ENCODE results near the gene KIF13A. TPM values are rescaled to one million over a fixed set of nuclear protein-coding genes. Genes with fewer than 3 reads are reported as not detected.

KIF13A gene
- total and polyA plus RNA-seq, 12 donors = 17.4 to 91.6 (median 52.3) TPM

- Histone ChIP-seq H3K27ac (no peak overlapping the region), H3K4me3 (no peak overlapping the region), H3K27me3 (no peaks in the 10 kb centered on the region), H3K4me1 (replicated peaks in 1 of 2) (peaks cover 12 to 16% of the 10 kb centered on the region in 2 donors), H3K9me3 (replicated peaks in 1 of 3) (no peaks in the 10 kb centered on the region), H3K36me3 (replicated peaks in 1 of 2) (no peaks in the 10 kb centered on the region)
- no peak for TF ChIP-seq POLR2A (IDR thresholded peaks at IDR 0.05)
- TF ChIP-seq, protein P1, sequence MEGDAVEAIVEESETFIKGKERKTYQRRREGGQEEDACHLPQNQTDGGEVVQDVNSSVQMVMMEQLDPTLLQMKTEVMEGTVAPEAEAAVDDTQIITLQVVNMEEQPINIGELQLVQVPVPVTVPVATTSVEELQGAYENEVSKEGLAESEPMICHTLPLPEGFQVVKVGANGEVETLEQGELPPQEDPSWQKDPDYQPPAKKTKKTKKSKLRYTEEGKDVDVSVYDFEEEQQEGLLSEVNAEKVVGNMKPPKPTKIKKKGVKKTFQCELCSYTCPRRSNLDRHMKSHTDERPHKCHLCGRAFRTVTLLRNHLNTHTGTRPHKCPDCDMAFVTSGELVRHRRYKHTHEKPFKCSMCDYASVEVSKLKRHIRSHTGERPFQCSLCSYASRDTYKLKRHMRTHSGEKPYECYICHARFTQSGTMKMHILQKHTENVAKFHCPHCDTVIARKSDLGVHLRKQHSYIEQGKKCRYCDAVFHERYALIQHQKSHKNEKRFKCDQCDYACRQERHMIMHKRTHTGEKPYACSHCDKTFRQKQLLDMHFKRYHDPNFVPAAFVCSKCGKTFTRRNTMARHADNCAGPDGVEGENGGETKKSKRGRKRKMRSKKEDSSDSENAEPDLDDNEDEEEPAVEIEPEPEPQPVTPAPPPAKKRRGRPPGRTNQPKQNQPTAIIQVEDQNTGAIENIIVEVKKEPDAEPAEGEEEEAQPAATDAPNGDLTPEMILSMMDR (IDR thresholded peaks at IDR 0.05) = no peak
- intact Hi-C loops (cut with DNase I) = no loop called here
- WGBS, 4 donors = 67 to 74% (median 68%) methylated on average over 7 of the region's 7 CpGs
- DNase-seq = peak in 4 of 7 donors; percentile 26 to 38 (median 31)
Measured at GRCh38 chr6:17971128-17972073, 16.0 kb downstream of the KIF13A start.

- H3K36me3 ChIP-seq (replicated peaks in 1 of 2) = no peaks in the 10 kb centered on the region
- intact Hi-C loops (cut with DNase I) = no loop called here
- peaks cover 19 to 38% of the 10 kb centered on the region in 2 donors for H3K4me1 ChIP-seq (replicated peaks in 1 of 2)
- TF ChIP-seq, protein P1 (IDR thresholded peaks at IDR 0.05) = no peak
- no peak for TF ChIP-seq POLR2A (IDR thresholded peaks at IDR 0.05)
- H3K27ac ChIP-seq = no peak overlapping the region
- no peak for DNase-seq
- H3K27me3 ChIP-seq = no peaks in the 10 kb centered on the region
- H3K9me3 ChIP-seq (replicated peaks in 1 of 3) = no peaks in the 10 kb centered on the region
- no peak overlapping the region for H3K4me3 ChIP-seq
- WGBS, 4 donors = 87 to 97% (median 88%) methylated on average over 2 of the region's 2 CpGs
Measured at GRCh38 chr6:17968876-17969275, 18.6 kb downstream of the KIF13A start.

DNA sequence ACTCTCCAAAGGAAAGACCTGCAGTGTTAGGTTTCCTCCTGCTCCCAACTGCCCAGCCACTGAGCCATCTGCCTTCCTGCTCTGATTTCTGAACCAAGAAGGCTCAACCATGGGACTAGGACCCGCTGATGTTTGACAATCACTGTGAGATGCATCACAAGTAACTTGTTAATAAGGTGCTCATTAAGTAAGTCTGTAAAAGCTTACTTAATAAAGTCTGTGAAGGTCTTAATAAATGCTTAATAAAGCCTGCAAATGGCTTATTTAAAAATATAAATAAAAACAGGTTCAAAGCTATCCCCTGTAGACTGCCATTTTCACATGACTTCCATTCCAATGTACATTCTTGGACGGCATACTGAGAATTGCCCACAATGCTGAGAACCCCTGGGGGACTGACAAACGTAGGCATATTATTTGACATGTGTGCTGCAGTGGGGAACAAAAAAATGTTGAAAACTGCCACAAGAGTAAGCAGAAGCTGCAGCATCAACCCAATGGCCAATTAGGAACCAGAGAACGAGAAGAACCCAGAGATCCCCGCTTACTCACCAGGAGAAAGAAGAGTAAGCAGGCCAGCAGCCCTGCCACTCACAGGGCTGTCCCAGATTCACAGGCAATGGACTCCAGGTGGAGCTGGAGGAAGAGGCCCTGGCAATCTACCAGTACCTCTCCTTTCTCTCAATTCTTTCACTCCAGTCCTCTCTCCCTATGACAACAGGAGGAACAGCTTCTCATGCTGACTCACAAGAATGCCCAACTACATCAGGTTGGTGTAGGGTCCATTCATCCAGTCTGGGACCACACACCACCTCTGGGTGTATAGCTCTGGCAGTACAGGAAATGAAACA is 19.5 kb downstream of the KIF13A start:
- Histone ChIP-seq H3K27me3 (no peaks in the 10 kb centered on the region), H3K4me1 (replicated peaks in 1 of 2) (peaks cover 19 to 38% of the 10 kb centered on the region in 2 donors), H3K27ac (no peak overlapping the region), H3K9me3 (replicated peaks in 1 of 3) (no peaks in the 10 kb centered on the region), H3K4me3 (no peak overlapping the region), H3K36me3 (replicated peaks in 1 of 2) (no peaks in the 10 kb centered on the region)
- no peak for TF ChIP-seq POLR2A (IDR thresholded peaks at IDR 0.05)
- TF ChIP-seq, protein P1 (IDR thresholded peaks at IDR 0.05) = no peak
- 91 to 95% (median 94%) methylated on average over 5 of the region's 5 CpGs for WGBS, 4 donors
- DNase-seq = no peak
- intact Hi-C loops (cut with DNase I) = no loop called here

- TF ChIP-seq, protein P1 (IDR thresholded peaks at IDR 0.05) = no peak
- no peak for TF ChIP-seq POLR2A (IDR thresholded peaks at IDR 0.05)
- DNase-seq = no peak
- Histone ChIP-seq H3K9me3 (replicated peaks in 1 of 3) (no peaks in the 10 kb centered on the region), H3K4me3 (no peak overlapping the region), H3K27me3 (no peaks in the 10 kb centered on the region), H3K27ac (no peak overlapping the region), H3K4me1 (replicated peaks in 1 of 2) (peaks cover 9 to 33% of the 10 kb centered on the region in 2 donors), H3K36me3 (replicated peaks in 1 of 2) (no peaks in the 10 kb centered on the region)
- intact Hi-C loops (cut with DNase I) = no loop called here
- 89 to 95% (median 90%) methylated on average over 2 of the region's 2 CpGs for WGBS, 4 donors
Measured at GRCh38 chr6:17966451-17966850, 21.0 kb downstream of the KIF13A start.
